DND-41 (cell line): ENCODE measurements around the gene CCL13.

Experiments used
- EZH2 ChIP-seq: IDR thresholded peaks from 3 replicates; pipeline ENCODE4 v1.6.1; 2012; ENCODE audit warnings: borderline replicate concordance, low read depth, mild to moderate bottlenecking, moderate library complexity, low read length, inconsistent platforms; ENCODE audit not compliant: severe bottlenecking
- TF ChIP-seq, protein P1 (sequence below): IDR thresholded peaks from 2 replicates; pipeline ENCODE4 v1.5.1; 2012; ENCODE audit warnings: borderline replicate concordance, low read length, moderate library complexity, mild to moderate bottlenecking; ENCODE audit not compliant: poor library complexity, severe bottlenecking; ENCODE audit errors: extremely low read depth

DNA sequence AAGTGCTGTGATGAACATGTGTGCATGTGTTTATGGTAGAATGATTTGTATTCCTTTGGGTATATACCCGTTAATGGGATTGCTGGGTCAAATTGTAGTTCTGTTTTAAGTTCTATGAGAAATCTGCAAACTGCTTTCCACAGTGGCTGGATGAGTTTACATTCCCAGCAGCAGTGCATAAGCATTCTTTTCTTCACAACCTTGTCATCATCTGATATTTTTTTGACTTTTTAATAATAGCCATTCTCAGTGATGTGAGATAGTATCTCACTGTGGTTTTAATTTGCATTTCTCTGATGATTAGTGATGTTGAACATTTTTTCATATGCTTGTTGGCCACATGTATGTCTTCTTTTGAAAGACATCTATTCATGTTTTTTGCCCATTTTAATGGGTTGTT lies 18.6 kb upstream of the CCL13 start:
- TF ChIP-seq, protein P1, sequence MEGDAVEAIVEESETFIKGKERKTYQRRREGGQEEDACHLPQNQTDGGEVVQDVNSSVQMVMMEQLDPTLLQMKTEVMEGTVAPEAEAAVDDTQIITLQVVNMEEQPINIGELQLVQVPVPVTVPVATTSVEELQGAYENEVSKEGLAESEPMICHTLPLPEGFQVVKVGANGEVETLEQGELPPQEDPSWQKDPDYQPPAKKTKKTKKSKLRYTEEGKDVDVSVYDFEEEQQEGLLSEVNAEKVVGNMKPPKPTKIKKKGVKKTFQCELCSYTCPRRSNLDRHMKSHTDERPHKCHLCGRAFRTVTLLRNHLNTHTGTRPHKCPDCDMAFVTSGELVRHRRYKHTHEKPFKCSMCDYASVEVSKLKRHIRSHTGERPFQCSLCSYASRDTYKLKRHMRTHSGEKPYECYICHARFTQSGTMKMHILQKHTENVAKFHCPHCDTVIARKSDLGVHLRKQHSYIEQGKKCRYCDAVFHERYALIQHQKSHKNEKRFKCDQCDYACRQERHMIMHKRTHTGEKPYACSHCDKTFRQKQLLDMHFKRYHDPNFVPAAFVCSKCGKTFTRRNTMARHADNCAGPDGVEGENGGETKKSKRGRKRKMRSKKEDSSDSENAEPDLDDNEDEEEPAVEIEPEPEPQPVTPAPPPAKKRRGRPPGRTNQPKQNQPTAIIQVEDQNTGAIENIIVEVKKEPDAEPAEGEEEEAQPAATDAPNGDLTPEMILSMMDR, result no peak
- no peak for TF ChIP-seq EZH2
